Tongue (tissue), 2 donors: Measurements from ENCODE around the gene GABBR2. TPM values are rescaled to one million over a fixed set of nuclear protein-coding genes. Genes with fewer than 3 reads are reported as not detected.
A peak's percentile ranks its signal among the peaks of the same experiment; 100 is the strongest.

Source experiments
- DNase-seq: peaks from one replicate; pipeline ENCODE4 v3.0.0-alpha.2; 2015
- total RNA-seq: library from RNA; depleted of rRNA; stranded (reverse); fragments of >200 nt; gene quantifications from one replicate; pipeline ENCODE4 v1.2.3, GENCODE V29; 2014

The GABBR2 gene
- total RNA-seq, 1 donor from 2014 or later, result 0.41 TPM

DNA sequence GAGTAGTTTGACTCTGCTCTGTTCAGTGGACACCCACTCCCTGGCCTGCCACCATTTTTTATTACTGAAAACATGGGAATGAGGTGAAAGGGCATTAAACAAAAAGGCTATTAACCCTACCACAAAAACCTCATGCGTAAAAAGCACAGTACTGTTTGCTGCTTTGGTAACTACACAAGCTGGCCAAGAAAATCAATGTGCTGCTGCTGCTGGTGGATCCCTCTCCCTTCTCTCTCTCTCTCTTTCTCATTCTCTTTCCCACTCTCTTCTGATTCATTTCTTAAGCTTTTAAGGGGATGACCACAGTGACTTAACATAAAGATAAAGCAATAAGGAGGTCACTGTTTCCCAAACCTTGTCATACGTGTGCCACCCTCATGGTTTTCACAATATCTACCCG is 270.1 kb downstream of the GABBR2 start:
- no peak for DNase-seq

DNA sequence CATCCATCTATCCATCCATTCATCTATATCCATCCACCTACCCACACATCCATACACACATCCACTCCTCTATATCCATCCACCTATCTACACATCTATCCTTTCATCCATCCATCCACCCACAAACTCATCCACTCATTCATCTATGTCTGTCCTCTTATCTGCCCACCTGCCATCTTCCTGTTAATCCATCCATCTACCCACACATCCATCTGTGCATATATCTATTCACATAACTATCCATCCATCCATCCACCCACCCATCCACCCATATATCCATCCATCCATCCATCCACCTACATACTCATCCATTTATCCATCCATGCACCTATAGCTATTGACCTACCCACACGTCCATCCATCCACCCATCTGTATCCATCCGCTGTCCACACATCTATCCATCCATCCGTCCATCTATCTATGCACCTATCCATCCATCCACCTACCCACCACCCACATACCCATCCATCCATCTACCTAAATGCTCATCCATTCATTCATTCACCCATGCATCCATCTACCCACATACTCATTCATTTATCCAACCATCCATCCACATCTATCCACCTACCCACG is 271.2 kb downstream of the GABBR2 start:
- DNase-seq, result no peak

DNA sequence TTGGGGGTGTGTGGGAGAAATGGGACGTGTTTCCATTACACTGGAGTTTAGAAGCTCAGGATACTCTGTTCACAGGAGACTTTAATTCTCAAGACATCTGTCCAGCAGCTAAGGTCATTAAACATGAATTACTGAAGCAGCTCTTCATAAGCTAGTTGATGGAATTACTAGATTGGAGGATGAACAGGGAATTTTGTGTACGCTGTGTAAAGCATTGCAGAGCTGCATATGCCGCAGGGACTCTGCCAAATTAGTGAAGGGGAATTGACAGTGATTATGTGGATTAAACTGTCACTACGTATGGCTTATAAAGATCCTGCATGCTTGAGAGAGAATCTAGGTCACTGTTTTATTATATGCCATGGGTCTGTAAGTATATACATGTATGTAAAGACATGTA is 275.8 kb downstream of the GABBR2 start:
- no peak for DNase-seq

DNA sequence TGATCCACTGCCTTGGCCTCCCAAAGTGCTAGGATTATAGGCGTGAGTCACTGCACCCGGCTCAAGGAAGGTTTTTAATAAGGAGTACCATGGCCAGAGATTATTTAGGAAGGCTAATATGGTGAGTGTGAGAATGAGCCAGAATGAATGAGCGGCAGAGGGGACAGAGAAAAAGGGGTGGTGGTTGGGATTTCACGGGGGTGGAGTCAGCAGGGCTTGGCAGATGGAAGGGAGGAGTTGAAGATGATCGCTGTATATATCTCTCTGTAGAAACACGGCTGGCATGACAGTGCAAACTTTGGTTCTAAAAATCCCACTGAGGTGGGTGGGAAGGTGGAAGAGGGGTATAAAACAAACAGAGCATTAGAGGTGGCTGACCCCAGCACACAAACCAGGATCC is 276.6 kb downstream of the GABBR2 start:
- no peak for DNase-seq

DNA sequence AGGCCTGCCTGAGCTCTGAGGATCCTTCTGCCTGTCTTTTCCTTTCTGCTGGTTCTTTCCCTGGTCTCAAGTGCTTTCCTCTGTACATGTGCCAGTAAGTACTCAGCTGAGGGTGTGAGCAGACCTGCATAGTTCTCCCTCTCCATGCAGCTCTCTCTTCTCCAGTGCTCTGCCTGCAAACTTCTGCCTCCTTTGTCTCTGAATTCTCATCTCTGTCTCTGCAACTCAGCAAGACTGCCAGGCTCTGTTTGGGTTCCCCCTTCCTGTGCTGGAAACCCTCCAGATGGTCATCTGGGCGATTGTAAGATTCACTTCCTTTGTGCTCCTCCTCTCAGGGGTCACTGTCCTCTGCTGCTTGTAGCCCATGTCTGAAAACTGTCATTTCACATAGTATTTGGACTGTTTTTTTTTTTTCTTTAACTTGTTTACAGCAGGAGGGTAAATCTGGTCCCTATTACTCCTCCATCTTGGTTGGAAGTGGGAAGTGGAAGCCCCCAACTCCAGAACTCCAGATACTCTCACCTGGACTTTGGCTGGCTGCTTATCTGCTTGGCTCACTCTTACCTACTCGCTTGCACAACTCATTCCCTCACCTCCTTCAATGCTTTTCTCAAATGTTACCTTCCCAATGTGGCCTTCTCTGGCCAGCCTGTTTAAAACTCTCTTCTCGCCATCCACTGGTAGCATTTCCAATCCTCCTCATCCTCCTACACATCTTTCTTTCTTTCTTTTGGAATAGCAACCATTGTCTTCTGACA is 278.0 kb downstream of the GABBR2 start:
- DNase-seq, result no peak

DNA sequence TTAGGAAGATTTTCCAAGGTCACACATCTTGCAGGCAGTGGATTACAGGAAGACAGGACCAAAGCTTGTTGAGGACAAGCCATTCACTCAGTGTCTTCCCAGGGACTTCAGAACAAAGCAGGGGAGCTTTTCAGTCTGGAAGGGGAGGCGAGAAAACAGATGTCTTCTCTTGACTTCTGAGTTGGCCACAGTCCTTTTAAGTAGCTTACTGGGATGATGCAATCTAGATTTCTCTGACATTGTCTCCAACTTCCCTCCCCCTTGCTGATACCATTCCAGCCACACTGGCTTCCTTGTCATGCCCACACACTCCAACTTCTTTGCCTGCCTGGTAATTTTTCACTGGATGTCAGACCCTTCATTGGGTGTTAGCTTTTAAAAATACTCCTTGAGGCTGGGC is 279.1 kb downstream of the GABBR2 start:
- DNase-seq, result no peak

DNA sequence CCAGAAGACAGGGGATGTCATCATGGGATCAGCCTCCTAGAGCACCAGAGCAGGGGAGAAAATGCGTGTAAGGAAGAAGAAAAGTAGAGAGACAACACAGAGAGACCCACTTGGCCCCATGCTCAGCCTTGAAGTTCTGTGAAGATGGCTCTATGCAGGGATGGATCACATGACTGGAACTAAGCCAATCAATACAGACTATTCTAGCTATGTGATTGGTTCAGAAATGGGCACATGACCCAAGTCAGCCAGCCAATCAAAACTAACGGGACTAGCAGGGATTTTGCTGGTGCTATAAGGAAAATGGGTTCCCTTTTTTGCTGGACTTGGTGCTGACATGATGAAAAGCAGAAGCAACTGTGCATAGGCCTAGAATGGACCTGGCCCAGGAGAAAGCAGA is 280.3 kb downstream of the GABBR2 start:
- DNase-seq, result no peak

DNA sequence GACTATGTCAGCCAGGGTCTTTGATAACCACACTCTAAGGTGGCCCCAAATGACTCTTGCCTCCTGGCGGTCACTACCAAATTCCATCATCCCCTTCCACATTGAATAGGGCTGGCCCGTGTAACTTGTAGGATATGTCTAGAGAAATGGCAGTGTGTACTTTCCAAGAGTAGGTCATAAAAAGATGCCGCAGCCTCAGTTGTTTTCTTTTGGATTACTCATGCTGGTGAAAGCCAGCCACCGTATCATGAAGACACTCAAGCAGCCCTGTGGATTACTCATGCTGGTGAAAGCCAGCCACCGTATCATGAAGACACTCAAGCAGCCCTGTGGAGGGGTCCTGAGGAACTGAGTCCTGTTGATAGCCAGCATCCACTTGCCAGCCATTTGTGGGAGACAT is 281.2 kb downstream of the GABBR2 start:
- DNase-seq, result no peak

DNA sequence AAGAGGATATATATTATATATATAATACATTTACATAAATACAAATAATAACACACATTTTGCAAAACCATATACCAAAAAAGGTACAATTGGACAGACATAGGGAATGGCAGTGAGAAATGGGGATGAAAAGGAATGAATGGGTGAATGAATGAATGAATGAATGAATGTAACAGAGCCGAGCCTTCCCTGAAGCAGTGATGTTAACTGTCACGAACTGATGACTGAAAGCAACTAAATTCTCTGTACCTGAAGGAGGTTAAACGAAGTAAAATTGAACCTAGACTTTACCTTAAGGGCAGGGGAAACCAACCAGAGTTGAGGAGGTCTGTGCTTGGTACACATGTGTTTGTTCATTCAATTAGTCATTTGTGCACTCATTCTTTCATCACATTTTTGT is 283.7 kb downstream of the GABBR2 start:
- DNase-seq, result no peak

DNA sequence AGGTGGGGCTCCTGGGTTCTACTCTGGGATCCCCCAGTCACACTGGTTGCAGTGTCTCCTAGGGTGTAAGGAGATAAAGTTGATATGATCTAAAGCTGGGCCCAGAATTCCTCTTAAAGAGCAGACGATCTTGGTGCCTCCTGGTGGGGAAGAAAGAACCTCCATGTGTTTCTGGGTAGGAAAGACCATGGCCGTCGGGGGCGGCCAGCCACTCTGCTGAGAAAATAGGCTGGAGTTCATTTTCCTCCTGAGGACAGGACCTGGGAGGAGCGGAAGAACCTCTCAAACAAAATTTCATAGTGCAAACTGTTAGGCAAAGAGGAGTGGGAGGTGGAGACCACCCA is 289.5 kb downstream of the GABBR2 start:
- no peak for DNase-seq

DNA sequence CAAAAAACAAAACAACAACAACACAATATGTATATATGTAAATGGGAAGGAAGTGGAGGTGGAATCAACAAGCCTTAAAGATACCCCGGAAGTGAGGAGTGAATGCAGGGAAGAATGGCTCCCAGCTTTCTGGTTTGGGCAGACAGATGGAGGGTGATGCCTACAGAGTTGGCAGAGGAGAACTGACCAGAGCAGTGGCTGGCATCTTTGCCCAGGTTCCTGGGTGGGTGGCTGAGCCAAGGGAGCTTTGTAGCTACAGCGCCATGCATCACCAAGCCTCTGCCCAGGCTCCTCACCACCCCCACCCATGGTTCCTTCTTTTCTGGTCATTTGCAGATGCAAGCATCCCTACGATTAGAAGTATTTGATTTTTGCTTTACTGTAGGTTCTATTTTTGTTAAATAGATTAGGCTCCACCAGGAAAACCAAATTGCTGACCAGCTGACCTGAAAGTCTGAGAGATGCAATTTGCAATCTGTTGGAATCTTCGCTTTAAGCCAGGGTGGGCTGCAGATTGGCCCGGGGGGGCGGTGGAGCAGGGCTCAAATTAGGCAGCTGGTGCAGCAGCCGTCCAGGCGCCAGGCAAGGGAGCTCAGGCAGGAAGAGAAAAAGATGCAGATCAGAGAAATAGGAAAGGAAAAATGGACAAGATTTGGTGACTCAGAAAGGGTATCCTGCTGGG is 290.0 kb downstream of the GABBR2 start:
- no peak for DNase-seq

DNA sequence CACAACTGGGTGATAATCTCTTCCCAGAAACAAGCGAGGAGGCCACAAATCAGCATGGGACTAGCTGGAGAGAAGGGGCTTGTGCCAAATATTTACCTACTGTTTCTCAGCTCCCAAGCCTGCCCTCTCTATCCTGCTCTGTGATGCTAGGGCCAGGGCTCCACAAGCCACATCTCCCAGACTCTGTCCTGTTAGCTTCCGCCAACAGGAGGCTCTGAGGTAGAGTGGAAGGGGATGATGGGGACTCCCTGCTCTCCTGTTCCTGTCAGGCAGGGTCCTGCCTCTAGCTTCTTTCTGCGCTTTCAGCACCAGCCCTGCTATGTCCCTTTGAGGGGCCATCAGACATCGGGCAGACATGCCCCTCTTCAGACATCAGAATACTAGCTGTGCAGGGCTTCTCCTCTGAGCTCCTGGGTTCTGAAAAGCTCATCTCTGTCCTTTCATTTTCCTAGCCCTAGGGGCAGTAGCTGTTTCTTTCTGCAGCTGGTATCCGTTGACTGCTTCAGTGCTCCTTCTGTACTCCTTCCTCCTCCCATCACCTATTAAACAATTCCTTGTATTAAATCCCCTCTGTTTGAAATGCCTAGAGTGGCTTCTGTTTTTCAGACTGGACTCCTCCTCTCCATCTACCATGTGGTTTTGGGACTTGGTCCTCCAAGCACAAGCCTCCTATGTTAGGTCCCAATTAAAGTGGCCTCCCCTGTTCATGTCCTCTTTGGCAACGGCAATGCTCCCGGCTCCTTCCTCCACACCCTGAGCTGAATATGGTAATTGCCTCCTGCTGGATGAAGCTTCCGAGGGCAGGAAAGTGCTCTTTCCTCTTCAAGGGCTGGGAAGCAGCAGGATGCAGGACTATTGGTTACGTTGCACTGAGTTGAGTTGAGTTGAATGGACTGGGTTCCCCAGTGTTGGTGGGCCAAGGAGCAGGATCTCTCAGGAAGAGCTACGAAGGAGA is 292.2 kb downstream of the GABBR2 start:
- no peak for DNase-seq

DNA sequence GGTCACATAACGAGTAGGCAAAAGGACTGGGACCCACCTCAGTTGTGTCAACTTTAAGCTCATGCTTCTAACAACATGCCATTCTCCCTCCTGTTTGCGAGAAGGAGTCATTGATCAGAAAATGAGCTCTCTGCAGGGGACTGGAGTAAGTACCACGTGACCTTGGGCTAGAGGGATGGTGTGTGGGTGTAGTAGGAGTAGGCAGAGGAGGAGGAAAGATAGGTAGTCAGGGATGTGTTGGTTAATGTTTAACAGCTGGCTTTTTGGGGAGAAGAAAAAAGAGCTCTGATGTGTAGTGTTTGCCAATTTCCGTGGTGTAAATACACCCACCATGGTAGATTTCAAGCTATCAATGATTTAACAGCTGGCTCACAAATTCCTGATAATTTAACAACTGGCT is 293.0 kb downstream of the GABBR2 start:
- DNase-seq, result no peak

DNA sequence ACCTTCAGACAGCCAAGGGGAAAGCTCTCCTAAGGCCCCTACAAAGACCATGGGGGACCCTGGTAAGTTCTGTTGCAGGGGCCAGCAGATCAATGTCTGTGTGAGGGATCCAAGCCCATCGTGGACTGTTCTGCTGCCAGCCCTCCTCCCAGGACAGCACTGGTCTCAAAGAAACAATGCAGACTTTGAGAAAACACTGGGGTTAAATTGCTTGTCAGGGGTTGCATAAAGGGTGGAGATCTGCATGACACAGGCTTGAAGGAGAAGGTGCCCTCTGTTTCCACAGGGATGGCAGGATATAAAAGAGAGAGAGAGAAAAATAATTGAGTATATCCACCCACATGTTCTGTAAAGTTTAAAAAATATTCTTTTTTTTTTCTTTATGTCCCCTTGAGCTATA is 295.7 kb downstream of the GABBR2 start:
- no peak for DNase-seq

DNA sequence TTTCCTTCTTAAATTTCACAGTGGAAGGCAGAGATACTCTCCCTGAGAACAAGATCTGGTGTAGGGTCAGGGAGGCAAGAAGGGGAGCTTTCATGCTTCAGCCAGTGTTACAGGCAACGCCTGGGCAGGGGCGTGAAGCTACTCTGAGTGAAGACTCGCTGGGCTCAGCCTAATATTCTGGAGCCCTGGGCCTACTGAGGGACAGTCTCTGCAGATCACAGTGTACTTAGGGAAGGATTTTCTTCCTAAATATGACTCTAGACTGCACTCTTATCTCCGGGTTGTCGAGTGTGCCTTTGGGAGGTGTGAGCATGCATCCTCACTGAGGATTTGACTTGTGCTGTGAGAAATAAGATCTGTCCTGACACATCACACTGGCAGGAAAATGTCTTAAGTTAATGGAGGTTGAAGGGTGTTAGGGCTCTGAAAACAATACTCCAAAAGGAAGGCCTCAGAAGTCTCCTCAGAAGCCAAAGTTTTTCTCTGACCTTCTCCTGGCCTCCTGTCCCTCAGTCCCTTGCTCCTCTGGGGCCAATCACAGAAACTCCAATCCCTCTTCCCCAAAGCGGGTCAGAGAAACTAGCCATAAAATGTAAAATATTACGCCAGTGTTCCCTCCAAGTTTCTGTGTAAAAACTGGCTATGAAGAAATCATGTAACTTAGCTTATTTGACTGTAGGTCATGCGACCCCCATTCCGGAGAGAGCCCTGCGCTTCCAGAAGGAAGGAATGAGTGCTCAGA is 296.5 kb downstream of the GABBR2 start:
- no peak for DNase-seq

DNA sequence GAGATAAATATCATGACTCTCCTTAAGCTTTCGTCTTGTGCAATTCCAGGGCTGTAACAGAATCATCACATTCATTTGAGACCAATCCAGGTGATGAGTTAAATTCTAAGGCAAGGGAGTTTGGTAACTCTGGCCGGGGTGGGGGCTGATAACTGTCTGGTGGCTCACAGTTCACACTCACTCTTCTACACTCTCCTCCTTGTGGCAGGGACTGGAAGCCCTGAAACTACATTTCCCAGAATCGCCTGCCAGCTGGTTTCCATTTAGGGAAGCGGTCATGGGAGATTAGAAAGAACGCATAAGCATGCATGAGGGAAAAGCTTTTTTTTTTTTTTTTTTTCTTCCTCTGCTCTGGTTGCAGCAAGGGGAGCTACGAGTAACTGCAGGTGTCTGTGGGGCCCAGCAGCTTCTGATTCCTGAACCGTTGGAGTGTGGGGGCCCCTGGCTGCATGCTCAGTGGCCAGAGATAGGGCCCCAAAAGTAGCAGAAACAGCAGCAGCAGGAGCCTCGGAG is 298.5 kb downstream of the GABBR2 start:
- DNase-seq, result peak; percentile 91

DNA sequence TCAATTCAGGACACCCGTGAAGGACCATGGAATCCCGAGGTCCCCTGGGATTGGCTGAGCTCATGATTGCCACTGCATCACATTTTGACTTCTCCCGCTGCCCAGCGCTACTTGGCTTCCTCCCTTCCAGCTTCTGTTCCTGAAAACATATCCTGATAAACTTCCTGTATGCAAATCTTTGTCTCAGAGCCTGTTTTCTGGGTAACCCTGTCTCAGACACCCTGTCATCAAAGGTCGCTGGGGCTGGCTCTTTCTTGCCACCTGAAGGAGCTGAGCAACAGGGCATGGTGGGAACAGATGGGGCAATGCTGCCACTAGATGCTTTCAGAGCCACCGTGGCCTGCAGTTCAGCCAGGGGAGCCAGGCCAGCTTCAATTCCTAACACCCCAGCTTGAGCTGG is 299.0 kb downstream of the GABBR2 start:
- no peak for DNase-seq

DNA sequence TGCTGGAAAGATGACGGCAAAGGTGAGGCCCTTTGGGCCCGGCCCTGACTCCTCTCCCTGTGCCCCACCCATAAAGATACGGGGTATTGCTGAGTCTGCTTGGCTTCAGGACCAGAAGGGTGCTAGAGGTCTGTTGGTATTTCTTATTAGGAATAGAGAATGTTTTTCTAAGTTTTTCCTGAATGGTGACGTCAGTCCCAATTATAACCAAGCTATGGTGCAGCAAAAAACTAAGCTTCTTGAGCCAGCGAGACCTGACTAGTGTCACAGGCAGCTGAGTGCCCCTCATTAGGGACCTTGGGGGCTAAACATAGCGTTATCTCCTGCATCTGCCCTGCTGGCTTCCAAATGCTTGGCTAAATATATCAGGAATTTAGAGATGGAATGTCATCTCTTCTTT is 302.3 kb downstream of the GABBR2 start:
- DNase-seq, result peak; percentile 21

DNA sequence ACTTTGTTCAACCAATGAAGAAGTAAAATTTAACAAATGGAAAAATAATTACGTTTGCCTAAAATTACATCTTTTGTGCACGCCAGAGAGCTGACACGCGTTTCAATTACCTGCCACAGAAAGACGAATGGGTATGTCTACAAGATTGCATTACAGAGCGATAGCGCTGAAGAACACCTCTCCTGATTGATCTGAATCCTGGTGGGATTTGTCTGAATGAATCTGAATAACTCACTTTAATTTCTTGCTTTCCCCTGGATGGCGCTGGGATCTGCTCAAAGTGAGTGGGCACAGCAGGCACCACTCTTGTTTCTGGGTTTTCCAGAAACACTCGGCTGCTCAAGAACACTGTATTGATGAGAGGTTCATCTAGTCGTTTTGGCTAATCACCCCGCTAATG is 304.5 kb downstream of the GABBR2 start:
- DNase-seq, result no peak

DNA sequence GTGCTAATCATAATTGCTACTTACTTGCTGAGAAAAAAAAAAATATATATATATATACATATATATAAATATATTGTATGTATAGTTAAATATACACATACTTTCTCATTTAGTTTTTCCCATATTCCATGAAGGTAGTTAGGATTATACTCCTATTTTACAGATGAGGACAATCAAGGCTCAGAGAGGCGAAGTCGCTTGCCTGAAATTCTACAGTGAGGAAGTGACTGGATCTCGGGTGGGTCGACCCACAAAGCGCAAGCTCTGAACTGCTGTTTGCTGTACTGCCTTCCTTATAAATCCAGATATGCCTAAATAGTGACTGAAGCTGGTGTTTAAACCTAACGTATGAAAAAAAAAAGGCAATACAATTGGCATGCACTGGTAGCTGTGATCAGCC is 305.0 kb downstream of the GABBR2 start:
- DNase-seq, result no peak

DNA sequence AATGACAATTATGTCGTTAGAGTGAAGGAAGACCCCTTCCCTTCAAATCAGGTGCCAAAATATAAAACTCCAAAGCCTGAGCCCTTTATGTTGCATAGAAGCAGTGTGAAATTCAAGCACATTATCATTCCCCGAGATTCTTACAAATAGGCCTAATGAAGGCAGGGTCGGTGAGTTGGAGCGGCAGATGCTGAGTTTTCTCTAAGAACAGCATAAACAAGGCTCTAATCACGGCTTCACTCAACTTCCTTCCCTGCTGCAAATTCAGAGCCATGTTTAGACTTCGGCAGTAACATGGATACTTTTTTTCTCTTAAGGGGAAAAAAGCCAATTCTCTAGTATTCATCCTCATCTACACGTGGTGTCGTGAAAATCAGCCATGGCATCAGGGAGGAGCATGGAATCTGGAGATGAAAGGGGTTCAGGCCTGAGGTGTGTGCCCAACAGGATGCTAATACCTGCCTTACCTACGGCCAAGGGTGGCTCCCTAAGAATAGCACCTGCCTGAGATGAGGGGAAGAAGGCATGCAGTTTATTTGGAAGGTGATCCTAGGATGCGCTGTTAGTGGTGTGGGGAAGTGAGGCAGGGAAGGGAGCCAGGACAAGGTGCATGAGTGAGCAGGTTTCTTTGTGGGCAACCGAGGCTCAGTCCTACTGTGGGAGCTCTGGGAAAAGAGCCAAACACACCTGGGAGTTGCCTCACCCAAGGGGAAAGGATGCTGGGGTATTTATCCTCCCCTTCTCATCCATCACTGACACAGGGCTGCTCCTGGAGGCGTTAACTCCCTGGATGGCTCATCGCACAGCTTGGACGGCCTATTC is 306.5 kb downstream of the GABBR2 start:
- no peak for DNase-seq
